GM11168 (cell line): ENCODE measurements around the gene UBE4A.

Experiments
- in situ Hi-C: fragments of 300-500 bp; cut with MboI; formaldehyde crosslinking; loops from one replicate; pipeline ENCODE4 v1.12.0; 2022; ENCODE audit warnings: low sequenced_read_pairs; ENCODE audit not compliant: unreplicated experiment

Gene UBE4A

GRCh38 chr11:118435893-118436624, 76.7 kb downstream of the UBE4A start, which contains the start of gene KMT2A:
Gene KMT2A, plus strand, starts transcription at chr11:118436492. Its CDS starts 21 bp downstream, at chr11:118436513.
- in situ Hi-C loops, result no loop called here

DNA sequence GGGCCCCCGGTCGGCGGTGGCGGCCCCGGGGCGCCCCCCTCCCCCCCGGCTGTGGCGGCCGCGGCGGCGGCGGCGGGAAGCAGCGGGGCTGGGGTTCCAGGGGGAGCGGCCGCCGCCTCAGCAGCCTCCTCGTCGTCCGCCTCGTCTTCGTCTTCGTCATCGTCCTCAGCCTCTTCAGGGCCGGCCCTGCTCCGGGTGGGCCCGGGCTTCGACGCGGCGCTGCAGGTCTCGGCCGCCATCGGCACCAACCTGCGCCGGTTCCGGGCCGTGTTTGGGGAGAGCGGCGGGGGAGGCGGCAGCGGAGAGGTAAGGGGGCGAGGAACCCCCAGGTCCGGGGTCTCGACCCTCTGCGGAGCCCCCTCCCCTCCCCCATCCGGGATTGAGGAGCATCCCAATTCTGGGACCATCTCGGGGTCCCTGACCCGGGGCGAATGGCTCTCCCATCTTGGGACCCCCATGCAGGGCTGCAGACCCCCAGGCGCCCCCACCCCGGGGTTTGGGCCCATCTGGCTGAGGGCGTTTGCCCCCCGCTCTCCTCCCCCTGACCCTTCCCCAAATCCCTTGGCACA, 77.3 kb downstream of the UBE4A start:
- in situ Hi-C loops, result no loop called here

GRCh38 chr11:118437208-118438125, 78.1 kb downstream of the UBE4A start:
- in situ Hi-C loops, result no loop called here

DNA sequence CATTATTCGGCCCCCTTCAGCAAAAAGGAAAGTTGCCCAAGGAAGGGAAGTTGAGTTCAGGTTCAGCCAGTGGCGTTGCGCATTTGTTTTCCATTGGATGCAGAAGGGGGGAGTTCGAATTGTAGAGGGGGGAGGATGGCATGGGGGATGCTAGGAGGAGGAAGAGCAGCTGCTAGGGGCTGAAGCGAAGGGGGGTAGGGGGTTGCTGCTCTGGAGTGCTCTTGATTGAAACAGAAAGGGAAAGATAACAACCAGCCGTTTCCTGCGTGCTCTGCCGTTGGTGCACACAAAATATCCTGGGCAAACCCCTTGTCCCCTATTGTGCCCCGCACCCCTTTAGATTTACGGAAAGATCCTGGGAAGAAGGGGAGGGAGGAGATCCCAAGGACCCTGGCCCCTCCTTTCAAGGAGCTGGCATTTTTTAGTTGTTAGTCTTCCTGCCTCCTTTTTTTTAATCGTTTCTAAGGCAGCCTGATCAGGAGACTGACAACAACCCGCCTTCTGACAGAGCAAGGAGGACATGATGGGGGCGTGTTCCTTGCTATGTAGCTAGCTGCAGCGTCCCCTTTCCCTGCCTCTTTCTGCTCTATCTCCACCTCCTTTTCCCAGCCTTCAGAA, 79.0 kb downstream of the UBE4A start:
- in situ Hi-C loops, result no loop called here

DNA sequence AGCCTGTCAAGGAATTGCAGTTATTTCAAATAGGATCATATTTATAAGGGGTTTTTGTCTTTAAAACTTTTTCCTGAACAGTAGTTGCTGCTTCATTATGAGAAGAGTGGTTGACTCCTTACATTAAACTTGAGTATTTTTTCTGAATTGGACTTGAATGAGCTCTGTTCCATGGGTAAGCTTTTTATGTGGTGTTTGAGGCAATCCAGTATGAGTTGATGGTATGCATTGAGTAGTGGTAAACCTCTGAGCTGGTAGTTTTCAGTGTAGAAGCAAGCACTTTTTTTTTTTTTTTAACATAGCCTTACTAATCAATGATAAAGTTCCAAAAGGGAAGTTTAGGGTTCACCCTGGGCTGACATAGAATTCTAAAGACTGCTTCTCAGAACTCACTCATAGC, 80.2 kb downstream of the UBE4A start:
- in situ Hi-C loops, result no loop called here

- in situ Hi-C loops, result no loop called here
These were observed 82.4 kb downstream of the UBE4A start for GRCh38 chr11:118441770-118442275.

GRCh38 chr11:118442301-118442700, 82.9 kb downstream of the UBE4A start:
- in situ Hi-C loops, result no loop called here

GRCh38 chr11:118442908-118443589, 83.6 kb downstream of the UBE4A start:
- in situ Hi-C loops, result no loop called here

- in situ Hi-C loops, result no loop called here
These were observed 84.3 kb downstream of the UBE4A start for GRCh38 chr11:118443590-118444218.

DNA sequence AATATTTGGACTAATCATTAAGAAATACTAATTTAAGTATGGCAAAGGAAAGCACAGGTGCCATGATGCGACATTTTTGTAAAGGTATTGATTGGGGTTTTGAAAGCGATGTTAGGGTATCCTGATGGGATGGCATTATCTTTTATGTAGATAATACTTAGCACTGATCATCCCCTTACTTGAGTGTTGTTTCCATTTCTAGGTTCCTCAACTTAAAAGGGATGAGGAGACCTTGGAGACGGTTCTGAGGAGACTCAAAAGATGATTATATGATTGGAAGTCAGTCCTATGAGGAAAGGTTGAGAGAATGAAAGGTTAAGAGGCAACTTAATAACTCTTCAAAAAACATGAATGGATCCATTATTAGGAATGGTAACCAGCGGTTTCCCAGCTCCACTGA, 88.0 kb downstream of the UBE4A start:
- in situ Hi-C loops, result no loop called here

DNA sequence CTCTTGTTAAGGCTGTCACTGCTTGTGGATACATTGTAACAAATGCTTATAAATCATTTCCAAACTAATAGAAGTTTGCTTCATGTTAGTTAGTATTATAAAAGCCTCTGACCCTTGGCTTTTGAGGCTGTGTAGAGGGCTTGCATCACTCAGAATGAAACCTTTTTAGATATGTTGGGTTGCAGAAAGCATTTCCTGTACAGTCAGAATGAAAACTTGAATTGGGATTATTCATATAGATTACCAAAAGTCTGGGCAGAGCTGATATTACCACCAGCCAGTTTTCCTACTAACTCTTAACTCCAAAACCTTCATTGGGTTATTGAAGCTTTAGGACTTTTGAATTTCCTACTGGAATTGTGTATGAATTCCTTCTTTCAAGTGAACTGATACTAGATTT, 88.9 kb downstream of the UBE4A start:
- in situ Hi-C loops, result no loop called here
